NCI-H2196 treated with DMSO at 0.1 percent for 48 hours (cell line): Measurements from ENCODE around the gene NRIP1.
"Not testable (repeated sequence)": the region's sequence is repeated elsewhere in the genome, so short reads cannot be mapped to it uniquely, and the experiment has no call there.

Experiments
- DNase-seq: peaks from one replicate; lab custom pipeline; 2025; ENCODE audit not compliant: unreplicated experiment; lab: John Stamatoyannopoulos, UW

The NRIP1 gene

DNA sequence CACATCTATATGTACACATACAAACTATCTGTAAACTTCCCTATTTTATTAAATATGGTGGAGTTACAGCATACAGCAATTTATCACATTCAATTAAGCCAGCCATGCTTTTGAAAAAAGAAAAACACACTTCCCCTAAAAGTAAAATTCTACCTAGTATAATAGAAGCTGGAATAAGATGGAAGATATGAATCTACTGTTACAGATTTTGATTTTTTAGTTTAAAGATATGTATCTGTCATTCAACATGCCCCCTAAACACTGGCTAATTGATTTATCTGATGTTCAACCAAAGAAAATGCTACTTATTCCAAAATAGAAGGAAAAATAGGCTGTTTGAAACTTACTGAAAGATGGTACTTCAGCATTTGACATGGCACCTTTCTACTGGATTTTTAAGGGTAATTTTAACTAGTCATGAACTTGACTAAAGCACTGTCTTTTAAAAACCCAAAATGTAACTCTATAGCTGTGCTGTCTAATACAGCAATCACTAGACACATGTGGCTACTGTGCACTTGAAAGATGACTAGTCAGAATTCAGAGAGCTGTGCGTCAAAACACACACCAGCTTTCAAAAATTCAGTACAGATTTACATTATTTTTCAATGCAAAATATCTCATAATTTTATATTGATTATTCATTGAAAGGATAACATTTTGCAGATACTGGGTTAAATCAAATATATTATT lies 25.0 kb downstream of the NRIP1 start:
- DNase-seq, result no peak

DNA sequence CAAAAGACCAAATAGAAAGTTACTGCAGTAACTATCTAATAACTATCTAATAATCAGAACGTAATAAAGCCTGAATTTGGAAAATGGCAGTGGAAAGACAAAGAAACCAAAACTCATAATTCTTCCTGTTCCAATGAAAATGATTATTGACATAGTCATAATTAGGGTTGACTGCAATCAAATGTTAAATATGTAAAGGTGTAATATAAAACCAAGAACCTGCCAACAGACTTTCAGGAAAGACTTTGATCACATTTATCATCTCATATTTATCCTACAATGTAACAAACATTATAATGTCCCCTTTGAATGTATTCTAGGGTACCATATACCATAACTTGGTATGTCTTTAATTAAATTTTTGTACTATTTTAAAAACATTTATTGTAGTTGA lies 26.9 kb downstream of the NRIP1 start:
- no peak for DNase-seq

DNA sequence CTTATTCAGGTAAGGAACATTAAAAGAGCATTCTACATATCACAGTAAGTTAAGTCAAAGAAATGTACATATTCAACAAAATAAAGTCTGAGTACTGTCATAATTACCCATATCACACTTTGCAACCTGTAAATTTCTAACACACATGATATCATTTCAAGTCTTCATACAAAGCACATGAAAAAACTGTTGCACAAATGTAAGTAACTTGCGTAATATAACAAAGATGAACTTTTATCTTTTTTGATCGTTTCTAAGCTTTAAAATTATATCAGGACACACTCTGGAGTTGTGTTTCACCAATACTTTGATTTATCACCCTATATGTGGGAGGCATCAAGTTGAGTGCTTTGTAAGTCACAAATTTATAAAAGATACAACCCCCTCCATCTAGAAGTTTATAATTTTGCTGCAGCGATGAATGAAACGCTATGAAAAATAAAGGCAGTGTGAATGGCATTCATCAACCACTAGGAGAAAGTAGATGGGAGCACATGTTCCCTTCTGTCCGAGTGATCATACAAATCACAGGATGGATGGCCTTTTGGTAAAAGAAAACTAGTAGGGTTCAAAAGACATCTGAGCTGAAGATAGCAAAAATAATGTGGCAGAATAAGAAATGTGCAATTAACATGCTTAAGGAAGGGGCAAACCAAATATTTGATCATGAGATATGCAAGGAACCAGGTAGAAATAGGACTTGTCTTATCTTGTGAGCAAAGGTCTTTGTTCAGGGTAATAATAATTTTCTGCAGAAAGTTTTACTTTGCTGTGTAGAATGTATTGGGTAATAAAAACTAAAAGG lies 27.5 kb downstream of the NRIP1 start:
- DNase-seq, result no peak

DNA sequence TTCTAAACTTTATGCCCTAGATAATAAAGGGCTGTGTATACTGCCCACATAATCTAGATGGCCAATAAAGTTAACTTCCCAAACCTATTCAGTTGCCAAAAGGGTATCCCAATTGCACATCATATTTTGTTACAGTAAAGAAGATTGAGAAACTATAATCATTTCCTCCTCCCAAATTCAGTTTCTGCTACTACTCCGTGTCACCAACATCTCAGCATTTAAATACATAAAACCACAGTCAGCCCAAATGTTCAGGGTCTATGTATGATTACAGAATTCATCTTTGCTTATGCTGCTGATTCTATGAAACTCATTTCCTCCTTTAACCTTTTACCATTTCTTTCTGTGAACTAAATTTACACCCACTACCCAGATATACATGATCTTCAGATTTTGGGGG lies 28.6 kb downstream of the NRIP1 start:
- no peak for DNase-seq

DNA sequence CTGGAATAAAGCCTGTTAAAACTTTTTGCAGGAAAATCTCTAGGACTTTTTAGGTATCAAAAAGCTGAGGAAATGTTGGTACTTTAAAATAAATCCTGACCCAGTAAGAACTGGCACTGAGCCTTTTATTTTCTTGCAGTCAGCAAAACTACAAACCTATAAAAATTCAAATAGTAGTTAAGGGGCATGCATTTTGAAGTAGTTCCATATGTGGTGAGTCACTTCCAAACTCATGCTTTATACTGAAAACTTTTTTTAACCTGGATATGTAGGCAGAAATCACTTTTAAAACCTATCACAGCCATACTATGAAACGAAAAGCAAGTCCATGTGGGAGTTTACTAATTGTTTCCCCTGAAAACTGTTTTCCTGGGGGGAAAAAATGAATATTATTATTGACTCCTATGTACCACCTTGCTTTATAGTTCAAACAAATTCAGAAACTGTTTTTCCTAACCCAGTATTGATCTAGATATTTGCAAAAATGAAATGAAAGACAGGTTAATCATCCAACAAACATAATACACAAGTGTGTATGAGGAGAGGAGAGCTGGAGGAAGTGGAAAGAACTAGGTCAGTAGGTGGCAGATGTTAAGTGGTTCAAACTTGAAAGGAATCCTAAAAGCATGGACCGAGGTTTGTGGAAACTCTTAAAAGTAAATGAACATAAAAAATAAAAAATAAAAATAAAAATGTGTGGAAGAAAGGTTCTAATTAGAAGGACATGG lies 30.5 kb downstream of the NRIP1 start:
- DNase-seq, result no peak

DNA sequence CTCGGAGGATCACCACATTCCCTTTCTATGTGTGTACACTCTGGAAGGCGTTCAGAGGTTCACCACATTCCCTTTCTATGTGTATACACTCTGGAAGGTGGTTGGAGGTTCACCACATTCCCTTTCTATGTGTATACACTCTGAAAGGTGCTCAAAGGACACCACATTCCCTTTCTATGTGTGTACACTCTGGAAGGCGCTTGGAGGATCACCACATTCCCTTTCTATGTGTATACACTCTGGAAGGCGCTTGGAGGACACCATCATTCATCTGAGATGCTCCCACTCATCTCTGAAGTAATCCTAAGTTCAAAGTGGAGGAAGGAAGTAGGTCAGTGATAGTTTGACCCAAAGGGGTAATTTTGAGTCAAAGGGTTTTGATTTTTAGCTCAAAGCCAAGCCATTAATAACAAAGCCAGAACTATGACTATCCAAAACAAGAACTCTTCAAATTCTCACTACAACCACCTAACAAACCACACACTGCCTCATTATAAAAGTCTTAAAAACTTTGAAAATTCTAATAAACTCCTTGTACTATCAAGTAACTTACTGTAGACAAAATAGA lies 32.9 kb downstream of the NRIP1 start:
- DNase-seq, result no peak

DNA sequence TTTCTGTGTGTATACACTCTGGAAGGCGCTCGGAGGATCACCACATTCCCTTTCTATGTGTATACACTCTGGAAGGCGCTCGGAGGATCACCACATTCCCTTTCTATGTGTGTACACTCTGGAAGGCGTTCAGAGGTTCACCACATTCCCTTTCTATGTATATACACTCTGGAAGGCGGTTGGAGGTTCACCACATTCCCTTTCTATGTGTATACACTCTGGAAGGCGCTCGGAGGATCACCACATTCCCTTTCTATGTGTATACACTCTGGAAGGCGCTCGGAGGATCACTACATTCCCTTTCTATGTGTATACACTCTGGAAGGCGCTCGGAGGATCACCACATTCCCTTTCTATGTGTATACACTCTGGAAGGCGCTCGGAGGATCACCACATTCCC lies 33.4 kb downstream of the NRIP1 start:
- DNase-seq, result not testable (repeated sequence)

DNA sequence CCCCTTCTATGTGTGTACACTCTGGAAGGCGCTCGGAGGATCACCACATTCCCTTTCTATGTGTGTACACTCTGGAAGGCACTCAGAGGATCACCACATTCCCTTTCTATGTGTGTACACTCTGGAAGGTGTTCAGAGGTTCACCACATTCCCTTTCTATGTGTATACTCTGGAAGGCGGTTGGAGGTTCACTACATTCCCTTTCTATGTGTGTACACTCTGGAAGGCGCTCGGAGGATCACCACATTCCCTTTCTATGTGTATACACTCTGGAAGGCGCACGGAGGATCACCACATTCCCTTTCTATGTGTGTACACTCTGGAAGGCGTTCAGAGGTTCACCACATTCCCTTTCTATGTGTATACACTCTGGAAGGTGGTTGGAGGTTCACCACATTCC lies 33.9 kb downstream of the NRIP1 start:
- not testable (repeated sequence) for DNase-seq

DNA sequence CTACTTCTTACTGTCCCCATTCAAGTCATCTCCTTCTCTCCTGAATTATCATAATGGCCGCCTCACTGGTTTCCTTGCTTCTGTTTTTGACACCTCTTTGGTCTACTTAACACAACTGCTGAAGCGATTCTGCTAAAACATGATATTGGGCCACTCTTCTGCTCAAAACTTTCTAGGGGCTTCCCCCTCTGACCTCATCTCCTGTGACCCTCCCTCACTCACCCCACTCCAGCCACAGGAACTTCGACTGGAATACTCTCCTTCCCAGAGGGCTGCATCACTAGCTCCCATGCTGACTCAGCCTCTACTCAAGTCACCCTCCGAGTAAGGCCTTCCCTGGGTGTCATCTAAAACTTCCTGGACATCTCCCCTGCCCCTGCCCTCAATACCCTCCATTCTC lies 35.7 kb downstream of the NRIP1 start:
- DNase-seq, result no peak

DNA sequence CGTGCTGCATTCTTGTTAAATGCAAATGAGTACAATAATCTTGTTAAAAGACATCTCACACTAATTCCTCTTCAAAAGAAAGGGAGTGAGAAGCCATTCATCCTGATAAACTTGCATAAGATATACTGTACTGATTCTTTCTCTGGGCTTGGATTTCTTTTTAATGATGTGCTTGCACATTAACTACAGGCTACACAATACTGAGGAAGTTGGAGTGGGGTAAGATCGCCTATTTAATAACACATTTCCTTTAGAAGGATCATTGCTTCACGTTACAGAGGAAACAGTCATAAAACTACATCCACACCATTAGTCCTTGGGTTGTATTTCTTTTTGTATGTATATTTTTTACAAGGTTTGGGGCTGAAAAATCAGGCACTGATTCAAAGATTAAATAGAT lies 36.6 kb downstream of the NRIP1 start:
- DNase-seq, result no peak

DNA sequence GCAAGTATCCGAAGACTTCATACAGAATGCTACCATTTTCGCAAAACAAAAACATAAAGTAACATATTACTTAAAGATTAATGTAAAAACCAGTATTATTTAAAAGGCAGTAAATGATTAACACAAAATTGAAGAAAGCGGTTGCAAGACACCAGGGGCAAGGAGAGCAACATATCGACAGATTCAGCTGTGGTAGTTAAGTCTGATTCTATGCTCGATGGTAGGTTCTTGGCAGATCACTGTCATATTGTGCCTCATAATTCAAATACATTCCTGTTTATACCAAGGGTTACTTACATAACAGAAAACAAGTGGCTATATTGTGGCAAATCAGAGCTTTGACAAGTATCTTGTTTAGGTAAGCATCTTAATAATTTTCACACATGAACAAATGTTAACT lies 37.7 kb downstream of the NRIP1 start:
- no peak for DNase-seq

DNA sequence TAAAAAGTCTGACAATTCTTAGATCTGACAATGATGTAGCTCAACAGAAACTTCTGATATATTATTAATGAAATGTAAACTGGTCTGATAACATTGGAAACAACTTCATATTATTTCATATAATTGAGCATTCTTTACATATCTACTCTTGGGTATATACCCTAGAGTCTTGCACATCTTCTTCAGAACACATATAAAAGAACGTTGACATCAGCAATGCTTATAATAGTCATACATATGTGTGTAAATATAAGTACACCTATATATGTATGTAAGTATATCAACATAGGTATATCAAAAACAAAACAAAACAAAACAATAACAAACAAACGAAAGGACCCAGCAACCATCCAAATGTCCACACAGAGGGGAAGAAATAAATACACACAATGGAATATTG lies 38.4 kb downstream of the NRIP1 start:
- DNase-seq, result no peak

DNA sequence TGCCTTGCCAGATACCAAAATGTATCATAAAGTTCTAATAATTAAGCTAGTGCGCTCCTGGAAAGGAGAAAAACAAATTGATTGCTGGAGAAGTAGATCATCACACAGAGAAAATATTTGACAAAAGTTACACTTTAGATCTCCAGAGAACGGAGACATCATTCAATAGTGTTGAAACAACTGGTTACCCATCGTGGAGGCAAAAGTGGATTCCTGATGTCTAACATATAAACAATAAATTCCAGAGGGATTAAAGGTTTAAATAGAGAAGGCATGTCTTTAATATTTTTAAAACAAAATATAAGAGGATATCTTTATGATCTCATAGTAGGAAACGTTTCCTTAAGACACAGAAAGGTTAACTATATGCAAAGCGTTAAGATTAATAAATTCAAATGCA lies 41.0 kb downstream of the NRIP1 start:
- no peak for DNase-seq

DNA sequence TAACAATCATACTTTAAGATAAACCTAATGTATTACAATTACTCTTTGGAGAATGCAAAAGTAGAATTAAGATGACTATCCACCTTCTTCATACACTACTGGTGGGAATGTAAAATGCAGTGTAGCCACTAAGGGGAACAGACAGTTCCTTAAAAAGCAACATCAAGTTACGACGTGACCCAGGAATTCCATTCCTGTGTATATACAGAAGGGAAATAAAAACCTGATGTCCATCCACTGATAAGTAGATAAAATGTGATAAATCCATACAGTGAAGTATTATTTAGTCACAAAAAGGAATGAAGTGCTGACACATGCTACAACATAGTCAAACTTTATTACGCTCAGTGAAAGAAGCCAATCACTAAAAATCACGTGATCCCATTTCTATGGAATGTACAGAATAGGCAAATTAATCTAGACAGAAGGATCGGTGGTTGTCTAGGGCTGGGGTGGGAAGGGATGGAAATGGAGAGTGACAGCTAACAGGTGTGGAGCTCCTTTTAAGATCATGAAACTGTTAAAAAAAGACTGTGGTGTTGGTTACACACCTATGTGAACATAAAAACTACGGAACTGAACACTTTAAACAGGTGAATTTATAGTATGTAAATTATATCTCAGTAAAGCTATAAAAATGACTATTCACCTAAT lies 42.1 kb downstream of the NRIP1 start:
- DNase-seq, result no peak

DNA sequence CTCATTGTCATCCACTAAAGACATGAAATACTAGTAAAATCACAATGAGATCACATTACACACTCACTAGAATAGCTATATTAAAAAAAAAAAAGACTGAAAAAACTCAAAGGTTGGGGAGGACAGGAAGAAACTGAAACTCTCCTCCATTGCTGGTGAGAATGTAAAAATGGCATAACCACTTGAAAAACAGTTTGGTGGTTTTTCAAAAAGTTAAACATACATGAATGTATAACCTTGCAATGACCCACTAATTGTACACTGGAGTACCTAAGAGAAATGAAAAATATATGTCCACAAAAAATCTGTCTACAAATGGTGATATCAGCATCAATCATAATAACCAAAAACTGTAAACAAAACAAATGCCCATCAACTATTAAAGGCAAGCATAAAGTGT lies 44.0 kb downstream of the NRIP1 start:
- DNase-seq, result no peak

DNA sequence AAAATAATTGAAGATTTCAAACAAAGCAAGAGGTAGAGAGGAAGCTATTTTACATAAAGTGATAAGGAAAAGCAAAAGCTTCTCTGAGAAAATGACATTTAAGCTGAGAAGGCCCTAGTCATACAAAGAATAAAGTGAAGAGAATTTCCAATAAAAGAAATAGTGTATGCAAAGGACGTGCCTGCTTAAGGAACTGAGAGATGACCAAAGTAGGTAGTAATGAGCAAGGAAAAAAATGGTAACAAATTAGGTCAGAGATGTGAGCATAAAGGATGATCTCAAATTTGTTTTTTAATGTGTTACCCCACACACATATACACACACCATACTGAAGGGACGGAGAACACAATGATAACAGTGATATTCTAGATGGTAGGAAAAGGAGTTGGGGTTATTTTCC lies 46.4 kb downstream of the NRIP1 start:
- no peak for DNase-seq

DNA sequence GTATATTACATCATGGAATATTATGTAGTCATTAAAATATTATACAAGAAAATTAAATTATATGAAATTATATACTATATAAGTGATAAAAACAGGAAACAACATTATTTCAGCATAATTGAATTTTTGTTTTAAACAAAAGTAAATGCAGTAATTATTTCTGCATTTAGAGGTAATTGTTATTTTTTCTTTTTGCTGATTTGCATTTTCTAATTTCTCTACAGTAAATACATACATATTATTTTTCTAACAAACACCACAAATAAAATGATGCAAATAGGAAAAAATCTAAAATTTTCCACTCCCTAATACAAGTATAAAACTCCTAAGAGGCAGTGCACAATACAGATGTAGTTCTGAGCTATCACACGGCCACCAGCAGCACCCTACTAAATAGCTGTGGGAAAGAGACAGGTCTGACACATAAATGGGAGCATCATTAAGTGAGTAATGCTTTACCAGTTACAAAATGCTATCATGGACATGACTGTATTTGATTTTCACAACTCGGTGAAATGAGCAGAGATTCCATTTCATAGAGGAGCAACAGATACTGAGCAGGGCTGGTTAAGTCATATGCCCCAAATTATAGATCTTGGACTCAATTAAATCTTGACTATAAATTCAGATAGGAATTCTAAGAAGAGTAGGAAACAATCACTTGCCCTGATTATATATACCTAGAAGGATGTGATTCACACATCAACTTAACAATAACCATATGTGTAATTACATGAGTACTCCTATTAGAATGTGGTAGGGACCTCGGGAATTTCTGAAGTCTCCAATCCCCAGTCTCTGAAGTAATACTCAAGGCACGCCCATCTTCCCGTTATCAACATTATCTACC lies 49.0 kb downstream of the NRIP1 start:
- no peak for DNase-seq

DNA sequence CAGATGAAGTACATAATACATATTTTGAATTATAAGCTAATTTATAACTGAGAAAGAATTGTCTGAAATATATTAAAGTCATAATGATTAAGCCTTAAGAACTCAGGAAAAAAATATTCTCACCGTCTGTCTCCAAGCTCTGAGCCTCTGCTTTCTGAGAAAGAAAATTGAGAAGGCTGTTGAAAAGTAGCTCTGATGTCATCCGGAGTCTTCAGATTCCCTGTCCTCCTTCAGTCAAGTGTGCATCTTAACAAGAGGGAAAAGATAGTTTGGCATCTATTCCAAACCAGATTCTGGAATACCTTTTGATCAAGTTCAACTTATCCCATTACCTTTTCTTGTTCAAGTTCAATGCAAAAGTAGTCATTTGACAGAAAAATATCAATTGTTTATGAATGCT lies 50.6 kb downstream of the NRIP1 start:
- DNase-seq, result no peak

DNA sequence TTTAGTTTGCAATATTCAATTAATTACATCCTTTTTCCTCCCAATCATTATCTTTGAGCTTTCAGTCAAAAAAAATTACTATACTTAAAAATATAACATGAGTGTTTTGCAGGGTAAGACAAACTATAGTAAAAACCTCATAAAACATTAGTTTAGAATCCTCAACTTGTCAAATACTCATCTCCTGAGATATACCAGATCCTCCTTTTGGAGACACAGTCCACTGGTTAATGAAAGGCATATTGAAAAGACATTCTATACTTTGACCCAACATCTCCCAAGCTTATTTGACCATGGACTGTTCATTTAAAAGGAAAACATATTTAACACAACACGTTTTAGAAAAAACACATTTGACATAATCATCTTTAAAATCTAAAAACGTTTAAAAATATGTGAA lies 52.8 kb downstream of the NRIP1 start:
- no peak for DNase-seq

DNA sequence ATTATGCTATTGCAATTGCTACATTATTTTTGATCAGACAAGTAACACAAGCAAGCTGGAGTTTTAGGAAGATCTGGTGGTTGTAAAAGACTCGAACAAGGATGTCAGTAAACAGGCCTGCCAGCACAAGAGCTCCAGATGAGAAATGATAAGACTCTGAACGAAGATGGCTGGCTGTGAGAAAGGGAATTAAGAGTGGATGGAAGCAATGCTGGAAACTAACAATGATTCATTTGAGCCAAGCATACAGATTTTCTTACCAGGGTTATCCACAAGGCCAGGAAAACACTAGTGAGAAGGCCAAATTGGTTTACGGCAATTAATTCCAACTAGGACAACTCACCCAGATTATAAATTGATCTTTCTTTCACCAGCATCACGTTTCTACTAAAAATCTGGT lies 54.2 kb downstream of the NRIP1 start:
- DNase-seq, result no peak
